Transverse colon (tissue), 4 donors: ENCODE measurements around the gene MKI67.

ENCODE experiments used
- EP300 ChIP-seq: sonication (generic); formaldehyde crosslinking; IDR thresholded peaks from one replicate; pipeline ENCODE4 v1.6.1; 2017; ENCODE audit warnings: antibody characterized with exemption, low read depth
- POLR2A ChIP-seq: fragments of 450-650 bp; IDR thresholded peaks from one replicate; pipeline ENCODE4 v1.6.1; 2016; ENCODE audit warnings: antibody characterized with exemption, mild to moderate bottlenecking, moderate library complexity
- POLR2AphosphoS5 ChIP-seq, 3 donors: sonication (generic); formaldehyde crosslinking; IDR thresholded peaks; one replicate each; pipeline ENCODE4 v1.6.1; 2016; ENCODE audit warnings: antibody characterized with exemption in 3 of 3
- TF ChIP-seq, protein P1 (sequence below), 5 experiments: fragments of 200-600 bp in 3 of 5; fragments of 450-650 bp in 2 of 5; sonication (generic) in 3 of 5; IDR thresholded peaks; 1 replicate in 2 of 5; 2 replicates in 3 of 5; pipeline ENCODE4 v1.5.1; 2016 to 2017; ENCODE audit warnings: antibody characterized with exemption in 5 of 5, inconsistent platforms in 3 of 5, mild to moderate bottlenecking in 2 of 5, moderate library complexity in 1 of 5

DNA sequence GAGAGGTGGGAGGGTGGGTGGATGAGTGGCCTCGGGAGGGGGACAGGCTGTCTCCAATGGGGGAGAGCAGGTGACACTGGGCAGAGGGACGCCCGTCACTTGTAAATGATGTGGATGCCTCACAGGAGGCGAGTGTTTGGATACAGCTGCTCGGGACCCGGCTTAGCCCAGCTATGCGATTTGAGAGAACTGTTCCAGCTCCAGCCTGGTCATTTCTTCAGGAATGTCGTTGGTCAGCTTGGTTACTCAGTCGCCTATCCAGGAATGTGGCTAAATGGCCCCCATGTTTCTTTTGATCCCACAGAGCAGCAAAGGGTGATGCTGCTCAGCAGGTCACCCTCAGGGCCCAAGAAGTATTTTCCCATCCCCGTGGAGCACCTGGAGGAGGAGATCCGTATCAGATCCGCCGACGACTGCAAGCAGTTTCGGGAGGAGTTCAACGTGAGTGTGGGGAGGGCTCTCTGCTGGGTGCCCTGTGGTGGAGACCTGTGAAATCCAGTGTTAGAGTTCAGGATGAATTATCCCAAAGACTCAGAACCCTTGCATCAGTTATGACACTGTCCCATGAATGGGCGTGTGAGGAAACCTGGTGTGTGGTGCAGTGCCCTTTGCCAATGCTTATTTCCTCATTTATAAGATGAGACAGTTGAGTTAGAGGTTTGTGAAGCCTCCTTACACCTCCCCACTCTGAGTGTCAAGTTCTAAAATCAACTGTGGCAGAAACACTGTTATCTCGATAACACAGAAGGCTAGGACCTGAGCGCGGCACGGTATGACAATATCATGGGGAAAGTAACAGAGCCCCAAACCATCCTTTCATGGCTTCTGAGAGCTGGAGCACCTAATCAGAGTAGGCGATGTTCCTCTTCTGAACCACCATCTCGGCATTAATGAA is 76.8 kb downstream of the MKI67 start:
- TF ChIP-seq, protein P1, sequence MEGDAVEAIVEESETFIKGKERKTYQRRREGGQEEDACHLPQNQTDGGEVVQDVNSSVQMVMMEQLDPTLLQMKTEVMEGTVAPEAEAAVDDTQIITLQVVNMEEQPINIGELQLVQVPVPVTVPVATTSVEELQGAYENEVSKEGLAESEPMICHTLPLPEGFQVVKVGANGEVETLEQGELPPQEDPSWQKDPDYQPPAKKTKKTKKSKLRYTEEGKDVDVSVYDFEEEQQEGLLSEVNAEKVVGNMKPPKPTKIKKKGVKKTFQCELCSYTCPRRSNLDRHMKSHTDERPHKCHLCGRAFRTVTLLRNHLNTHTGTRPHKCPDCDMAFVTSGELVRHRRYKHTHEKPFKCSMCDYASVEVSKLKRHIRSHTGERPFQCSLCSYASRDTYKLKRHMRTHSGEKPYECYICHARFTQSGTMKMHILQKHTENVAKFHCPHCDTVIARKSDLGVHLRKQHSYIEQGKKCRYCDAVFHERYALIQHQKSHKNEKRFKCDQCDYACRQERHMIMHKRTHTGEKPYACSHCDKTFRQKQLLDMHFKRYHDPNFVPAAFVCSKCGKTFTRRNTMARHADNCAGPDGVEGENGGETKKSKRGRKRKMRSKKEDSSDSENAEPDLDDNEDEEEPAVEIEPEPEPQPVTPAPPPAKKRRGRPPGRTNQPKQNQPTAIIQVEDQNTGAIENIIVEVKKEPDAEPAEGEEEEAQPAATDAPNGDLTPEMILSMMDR (IDR thresholded peaks at IDR 0.05) = no peak
- no peak for TF ChIP-seq POLR2AphosphoS5 (IDR thresholded peaks at IDR 0.05)
- no peak for TF ChIP-seq POLR2A
- TF ChIP-seq EP300 = no peak
